Left renal pelvis (tissue), 4 donors: ENCODE measurements around the gene SAP30L. TPM values are rescaled to one million over a fixed set of nuclear protein-coding genes. Genes with fewer than 3 reads are reported as not detected.

Experiments used
- DNase-seq, 4 donors: peaks; one replicate each; pipeline ENCODE4 v3.0.0-alpha.2; 2013; ENCODE audit warnings: low read depth in 4 of 4, low spot score in 3 of 4
- polyA plus RNA-seq, 4 donors: library from polyadenylated mRNA; unstranded; fragments of 120-200 nt; gene quantifications; one replicate each; pipeline ENCODE4 v1.2.1, GENCODE V29; 2013; ENCODE audit not compliant: insufficient read length in 4 of 4

Gene SAP30L
- polyA plus RNA-seq, 4 donors = 46.0 to 57.4 (median 53.2) TPM

DNA sequence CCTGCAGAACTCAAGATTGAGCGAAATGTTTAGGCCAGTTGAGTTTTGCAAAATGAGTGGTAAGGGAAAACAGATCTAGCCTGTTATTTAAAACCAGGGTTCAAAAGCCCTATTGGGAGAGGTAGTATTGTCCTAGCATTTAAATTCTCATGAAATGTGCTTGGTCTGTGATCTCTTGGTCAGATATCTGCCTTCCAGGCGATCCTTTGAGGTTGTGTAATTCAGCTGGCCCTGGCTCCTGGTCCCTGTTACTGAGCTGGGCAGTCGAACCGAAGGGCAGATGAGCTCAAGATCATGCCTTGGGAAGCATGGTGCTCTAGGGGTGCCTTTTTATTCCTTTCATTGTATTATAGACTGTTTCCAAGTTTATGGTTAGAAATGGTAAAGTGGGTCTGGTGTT lies 14.4 kb downstream of the SAP30L start:
- no peak for DNase-seq

DNA sequence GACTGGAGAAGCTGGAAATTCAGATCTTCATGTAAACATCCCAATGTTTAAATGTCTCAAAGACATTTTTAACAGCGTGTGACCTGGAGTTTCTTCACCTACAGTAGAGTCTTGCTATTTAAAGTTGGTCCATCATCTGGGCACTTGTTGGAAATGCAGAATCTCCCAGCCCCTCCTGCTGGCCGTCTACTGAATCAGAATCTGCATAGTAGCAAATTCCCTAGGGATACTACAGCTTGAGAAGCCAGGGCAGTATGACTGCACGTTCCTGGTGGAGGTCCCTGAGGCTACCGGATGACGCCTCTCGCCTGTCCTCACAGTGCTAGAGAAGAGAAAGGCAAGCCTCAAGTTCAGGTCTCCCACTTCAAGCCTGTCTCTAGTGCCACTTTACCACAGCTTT lies 15.7 kb downstream of the SAP30L start:
- DNase-seq = no peak

DNA sequence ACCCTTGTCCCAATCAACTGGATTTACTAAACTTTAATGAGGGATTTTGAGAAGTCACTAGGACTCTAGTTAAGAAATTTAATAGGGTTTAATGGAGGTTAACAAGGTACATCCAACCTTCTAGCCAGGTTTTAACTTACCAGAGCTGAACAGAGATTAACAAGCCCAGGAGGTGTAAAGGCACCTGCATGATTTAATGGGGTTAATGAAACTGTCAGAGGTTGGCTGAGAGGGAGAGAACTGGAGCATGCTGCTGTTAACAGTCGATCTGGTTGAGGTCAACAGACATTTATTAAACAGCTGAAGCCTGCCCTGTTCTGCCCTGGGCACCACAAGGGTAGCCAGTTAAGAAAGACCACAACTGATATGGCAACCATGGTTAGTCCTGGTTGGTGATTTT lies 18.6 kb downstream of the SAP30L start:
- no peak for DNase-seq

DNA sequence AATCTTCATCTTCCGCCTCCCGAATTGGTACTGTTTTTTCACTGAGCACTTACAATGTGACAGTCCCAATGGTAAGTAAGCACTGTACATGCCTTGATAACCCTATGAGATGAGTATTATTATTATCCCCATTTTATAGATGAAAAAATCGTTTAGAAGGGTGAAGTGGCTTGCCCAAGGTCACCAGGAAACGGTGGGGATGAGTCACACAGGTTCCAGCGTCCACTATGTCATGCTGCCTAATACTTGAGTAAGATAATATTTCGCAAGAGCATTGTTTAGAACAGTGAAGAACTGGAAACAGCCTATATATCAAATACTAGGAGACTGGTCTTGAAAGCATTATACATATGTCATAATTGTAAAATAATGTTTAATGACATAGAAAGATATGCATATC lies 19.4 kb downstream of the SAP30L start:
- DNase-seq = no peak

DNA sequence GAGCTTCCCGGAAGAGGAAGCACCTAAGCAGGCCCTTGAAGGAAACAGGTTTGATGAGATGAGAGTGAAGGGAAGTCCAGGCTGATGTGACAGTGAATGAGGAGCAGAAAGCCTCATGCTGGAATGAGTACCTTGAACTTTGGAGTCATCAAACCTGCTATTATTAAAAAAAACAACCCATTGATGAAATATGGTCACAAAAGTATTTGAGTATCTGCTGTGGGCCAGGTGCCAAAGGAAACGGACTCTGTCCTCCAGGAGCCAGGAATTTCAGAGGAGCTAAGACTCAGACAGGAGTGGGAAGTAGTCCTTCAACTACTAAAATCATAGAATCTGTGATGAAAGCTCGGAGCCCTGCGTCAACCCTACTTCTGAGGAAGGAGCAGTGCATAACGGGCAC lies 20.4 kb downstream of the SAP30L start:
- no peak for DNase-seq

DNA sequence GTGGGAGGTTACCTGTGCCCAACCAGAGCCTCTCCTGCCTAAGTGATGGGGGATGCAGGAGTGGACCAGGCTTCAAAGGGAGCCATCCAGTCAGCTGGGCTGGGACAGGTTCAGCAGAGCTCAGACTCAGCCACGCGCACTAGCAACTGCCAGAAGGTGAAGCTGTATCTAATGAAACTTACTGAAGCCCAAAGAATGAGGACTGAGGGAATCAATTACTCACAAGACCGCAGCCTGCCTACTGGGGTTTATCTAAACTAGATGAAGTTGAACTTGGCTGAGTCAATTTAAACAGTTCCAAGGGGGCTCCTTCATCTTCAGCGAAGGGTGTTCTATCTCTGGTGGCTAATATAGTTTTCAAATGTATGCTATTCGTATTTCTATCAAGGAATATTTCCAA lies 20.9 kb downstream of the SAP30L start:
- no peak for DNase-seq

DNA sequence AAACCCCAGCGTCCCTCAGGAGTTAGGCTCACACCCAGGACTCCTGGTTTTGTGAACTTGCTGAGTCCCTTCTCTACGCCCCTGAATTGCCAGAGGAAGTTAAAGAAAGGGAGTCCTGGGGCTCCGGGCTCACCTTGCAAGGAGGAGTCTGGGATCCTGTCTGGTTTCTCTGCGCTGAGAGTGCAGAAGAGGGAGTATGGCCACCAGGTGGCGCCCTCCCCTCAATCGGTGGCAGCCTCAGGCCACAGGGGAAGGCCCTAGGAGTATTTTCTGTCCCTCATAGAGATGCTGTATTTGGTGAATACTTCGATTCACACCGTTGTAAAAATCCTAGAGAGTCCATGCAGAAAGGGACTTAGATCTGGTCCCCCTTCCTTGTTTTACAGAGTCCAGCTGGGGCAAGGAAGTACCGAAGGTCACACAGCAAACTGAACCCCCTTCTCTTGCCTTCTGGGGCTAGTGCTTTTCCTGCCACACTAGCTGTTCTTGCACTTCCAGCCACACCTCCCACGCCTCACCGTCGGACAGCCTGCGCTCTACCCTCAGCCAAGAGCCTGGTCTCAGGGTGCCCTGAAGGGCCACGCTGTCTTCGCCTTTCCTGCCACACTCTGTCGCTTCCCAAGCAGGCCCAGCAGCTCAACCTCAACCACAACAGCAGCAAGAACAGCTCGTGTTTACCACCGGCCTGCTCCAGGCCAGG lies 22.0 kb downstream of the SAP30L start:
- DNase-seq = no peak

DNA sequence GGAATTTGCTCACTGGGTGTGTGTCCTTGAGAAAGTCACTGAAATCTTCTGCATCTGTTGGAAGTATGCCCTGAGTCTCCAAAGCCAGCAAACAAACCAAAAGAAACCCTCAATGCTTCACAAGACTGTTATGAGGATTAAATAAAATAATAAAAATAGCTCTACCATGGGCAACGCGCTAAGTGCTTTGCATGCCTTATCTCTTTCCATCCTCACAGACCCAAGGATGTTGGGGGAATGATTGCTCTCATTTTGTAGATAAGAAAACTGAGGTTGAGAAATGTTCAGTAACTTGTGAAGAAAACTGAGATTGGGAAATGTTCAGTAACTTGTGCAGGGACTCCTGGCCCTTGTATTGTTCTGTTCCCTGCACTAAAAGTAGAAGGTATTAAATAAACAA lies 24.3 kb downstream of the SAP30L start:
- no peak for DNase-seq

DNA sequence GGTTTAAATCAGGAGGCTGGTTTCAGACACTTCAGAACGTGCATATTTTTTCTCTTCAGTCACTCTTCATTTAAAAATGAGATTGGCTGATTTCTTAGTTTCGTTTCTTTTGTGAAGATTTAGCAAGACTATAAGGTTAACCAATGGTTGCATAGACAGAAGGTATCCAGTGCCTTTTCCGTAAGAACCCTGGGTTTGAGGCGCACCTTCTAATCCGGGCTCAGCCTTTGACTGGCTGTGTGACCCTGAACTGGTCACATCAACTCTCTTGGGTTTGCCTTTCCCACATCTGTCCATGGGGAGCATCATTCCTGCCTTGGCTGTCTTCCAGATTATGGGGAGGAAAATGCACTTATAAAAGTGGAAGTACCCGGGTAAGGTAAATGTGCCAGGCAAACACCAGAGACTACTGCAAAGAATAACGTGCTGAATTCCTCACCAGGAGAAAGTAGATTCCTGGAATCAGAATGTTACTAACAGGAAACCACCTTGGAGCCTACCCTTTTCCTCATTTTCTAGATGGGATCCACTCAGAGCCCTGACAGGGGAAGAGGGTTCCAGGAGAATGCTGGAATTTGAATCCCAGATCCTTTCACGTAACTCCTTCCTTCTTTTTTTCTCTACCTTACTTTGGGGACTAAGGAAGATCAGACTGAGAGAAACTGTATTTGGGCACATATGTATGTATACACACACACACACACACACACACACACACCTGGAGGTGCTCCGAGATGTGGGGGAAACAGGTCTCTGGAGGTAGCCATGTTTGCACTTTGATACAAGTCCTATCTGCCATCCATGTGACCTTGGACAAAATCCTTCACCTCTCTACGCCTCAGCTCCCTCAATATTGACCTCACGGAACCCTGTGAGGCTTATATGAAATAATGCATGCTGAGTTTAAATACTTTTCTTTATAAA lies 25.4 kb downstream of the SAP30L start:
- no peak for DNase-seq

DNA sequence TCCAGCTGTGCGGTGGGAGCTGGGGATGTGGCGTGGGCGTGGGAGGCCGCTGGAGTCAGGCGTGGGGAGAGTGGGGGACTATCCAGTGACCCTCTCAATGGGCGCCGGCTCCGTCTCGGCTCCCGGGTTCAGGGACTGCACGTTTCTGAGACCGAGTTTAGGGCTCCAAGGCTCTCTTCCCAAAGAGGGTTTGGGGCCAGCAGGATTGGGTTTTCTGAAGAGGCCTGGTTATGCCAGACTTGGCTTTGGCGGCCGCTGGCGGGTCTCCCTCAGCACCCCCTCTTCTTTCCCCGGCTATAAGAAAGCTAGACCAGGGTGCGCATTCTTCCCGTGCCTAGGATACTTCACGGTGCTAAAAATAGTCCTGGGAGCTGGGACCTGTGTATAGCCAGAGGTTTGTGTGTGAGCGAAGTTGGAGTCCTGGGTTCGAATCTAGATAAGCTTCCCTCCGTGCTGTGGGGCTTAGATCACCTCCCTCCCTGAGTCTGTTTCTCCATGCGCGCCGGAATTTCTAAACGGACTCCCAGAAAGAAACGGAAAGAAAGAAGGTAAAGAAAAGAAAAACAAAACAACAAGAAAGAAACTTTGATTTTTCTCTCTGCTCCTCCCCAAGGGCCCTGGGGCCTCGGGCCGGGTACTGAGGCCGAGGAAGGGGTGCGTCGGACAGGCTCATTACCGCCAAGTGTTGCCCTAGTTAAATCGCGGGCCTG lies 27.2 kb downstream of the SAP30L start:
- no peak for DNase-seq

DNA sequence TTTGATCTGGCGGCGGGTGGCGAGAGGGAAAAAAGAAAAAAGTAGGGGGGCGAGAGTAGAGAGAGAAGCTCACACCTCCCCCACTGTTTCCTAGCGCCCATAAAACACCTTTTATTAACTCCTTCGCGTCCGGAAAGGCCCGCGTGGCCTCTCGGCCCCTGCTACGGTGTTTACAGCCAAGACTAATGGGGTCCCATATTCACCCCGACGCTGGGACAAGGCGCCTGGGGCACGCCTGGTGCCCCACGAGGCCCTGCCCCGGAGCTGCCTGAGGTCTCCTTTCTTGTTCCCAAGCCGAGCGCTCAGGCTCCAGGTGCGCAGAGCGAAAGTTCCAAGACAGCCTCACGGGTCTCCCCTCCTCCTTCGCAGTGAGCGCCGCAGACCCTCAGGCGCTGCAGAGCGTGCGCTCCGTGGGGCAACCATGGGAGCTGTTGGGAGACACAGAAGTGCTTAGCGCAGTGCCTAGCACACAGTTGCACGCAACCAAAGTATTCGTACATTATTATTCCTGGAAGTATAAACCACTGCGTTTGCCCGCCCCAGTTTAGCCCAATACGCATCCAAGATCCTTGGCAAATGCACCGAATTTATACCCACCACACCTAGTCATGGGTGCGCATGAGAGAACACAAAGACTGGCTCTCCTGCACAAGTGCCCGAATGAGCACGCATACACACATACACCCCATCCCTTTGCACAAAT lies 27.9 kb downstream of the SAP30L start:
- no peak for DNase-seq

DNA sequence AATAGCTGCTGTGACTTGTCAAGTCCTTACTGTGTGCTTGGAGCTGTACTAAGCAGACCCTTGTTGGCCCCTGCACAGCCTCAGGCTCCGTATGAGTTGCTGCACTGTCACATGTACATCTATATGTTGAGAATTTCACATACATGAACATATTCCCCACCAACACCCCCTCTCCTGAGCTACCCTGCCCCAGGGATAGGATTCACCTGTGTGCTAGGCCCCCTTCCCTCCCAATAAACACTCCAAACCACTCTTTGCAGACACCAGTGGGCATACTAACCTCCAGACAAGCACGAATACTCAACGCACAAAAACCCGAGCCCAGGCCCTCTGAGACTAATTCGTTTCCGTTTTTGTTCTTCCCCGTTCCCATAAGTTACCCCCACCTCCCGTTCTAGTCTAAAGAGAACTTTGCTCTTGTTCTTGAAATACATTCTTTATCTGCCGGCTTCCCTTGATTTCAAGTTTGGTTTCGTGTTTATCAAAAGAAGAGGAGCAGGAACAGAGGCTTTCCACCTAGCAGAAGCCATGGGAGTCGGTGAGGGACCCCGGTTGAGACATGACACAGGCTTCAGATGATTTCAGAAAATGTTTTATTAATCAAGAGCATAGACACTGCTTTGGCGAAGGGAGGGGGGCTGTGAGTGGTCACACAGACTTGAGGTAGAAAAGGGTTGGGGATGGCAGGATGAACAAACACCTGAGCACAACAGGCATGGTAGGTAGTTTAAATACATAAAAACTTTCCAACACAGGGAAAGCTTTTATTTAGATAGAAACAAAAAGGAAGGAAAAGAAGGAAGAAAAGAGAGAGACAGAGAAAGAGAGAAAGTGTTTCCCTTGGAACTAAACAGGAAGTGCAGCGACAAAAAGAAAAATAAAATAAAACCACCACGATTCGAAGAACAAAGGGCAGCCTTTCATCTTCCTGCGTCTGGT lies 28.9 kb downstream of the SAP30L start:
- DNase-seq = no peak

DNA sequence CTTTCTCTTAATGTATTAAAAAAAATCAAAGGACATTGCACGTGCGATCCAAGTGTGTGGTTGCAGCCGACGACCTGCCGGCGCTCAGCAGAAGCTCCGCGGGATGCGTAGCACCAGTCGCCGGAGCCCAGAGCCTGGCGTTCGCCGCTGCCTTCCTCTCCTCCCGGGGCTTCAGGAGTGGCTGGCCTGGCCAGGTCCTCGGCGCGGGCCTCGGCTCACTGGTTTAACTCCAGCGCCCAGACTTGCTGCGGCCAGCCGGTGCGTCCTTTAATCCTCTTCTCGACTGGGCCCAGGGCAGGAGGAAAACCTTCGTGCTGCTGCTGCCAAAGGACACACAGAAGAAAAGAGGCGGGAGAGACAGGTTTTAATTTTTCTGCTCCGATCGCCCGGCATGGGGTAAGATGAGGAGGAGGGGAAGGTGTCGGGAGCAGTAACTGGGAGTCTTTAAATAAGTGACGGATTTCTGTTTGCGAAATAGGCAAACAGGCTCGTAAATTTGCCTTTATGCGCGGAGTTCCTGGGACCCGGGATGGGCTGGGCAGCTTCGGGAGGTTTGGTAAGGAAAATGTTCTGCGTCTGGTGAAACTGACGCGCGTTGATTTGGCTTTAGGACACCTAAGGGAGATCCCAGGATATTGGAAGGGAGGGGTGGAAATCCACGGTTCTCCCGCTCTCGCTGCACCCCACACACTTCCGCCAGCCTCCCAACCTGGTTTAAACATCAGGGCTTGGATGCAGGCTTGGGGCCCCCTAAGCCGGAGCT lies 30.0 kb downstream of the SAP30L start:
- no peak for DNase-seq

DNA sequence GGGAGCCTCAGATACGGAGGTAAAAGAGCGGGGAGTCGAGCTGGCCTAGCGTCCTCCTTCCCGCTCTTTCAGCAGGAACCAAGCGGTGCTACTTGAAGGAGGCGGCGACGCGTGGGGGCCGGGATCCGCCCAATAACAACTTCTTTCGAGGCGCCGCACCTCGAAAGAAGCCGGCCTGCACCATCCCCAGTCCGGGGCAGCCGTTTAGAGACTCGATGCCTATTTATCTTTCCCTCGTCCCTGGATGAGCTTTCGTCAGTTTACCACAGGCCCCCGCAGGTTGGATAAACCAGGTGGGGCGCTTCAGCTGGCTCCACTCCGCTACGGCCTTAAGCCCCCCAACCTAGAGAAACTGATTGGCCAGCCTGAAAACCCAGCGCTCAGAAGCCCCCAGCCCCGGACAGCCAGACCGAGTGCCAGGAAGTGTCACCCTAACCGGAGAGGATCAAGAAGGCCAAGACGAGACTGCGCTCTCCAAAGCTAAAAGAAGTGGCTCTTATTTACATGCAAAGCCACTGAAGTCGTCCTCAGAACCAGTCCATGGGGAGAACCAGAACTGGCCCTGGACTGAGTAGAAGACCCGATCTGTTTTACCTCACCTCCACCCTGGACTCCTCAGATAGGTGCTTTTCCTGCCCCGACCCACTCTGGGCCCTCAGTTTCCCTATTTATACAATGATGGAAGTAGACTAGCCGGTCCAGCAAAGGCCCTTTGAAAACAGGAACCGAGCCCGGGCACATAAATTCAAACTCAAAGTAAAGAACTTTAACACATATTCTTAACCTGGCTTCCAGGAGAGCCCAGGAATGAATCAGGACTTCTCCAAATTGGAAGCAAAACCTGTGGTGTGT lies 30.8 kb downstream of the SAP30L start:
- DNase-seq = no peak

DNA sequence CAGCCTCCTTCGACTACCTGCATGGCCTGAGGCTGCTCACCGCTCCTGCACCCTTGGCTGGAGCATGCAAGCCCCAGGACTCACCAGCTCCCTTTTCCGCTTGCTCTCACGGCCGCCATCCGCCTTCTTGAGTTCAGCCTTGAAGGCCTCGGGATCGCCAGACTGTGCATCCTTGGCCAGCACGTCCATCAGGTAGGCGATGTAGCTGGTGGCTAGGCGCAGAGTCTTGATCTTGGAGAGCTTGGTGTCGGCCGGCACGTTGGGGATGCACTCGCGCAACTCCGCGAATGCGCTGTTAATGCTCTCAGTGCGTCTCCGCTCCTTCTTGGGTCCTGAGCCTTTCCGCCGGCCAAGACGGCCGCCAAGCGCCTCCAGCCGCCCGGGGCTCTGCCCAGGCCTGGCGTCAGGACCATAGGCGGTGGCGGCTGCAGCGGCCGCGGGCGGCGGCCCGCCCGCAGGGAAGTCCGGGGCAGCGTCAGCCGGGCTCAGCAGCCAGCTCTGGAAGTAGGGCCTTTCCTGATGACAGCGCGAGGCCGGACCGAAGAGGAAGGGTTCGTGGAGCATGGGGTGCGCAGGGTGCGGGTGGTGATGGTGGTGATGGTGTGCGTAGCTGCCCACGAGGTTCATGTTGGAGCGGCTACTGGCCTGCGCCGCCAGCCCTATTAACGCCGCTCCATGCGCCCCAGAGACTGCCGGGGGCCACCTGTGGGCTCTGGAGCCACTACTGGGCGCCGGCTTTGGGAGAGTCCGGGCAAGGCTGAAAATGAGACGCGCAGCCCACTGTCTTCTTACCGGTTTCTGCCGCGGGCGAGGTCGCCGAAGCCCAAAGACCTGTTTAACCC lies 31.8 kb downstream of the SAP30L start:
- no peak for DNase-seq

DNA sequence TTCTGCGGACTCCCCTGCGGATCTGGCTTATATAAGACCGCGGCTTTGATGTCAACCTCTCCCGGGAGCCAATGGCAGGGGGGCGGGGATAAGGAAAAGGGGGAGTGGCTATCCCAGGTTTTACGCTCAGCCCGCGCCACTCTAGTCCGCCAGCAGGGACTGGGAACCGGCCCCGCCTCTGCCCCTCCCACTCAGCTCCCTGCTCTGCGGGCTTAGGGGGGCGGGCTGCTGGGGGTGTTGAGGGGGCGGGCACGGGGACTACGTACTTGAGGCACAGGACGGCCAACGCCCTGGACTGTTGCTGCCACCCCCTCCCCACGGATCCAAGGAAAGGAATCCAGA lies 32.4 kb downstream of the SAP30L start, which contains the start of gene HAND1:
HAND1 (minus strand) TSS at position 4 of the 342 bp plus-strand sequence. CDS start 219 bp downstream, outside the sequence.
- no peak for DNase-seq

DNA sequence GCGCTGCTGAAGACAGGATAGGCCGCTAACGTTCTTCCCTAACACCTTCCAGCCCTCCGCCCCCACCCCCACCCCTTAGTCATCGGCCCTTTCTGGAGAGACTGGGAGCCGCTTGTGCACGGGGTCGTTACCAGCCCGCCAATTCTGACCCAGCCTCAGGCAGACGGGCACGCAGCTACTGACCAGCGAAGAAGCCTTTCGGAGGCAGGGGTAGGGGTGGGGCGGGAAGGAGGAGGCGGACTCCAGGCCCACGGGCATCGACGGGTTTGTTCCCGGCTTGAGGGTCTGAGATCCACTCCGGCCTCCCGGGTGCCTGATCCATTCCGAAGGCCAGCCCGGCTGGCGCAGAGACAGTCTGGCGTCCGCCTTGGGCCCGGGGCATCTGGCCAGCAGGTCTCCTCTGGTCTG lies 33.0 kb downstream of the SAP30L start:
- DNase-seq = no peak
